ENCODE measurements around the gene EPS8L2.

DNA sequence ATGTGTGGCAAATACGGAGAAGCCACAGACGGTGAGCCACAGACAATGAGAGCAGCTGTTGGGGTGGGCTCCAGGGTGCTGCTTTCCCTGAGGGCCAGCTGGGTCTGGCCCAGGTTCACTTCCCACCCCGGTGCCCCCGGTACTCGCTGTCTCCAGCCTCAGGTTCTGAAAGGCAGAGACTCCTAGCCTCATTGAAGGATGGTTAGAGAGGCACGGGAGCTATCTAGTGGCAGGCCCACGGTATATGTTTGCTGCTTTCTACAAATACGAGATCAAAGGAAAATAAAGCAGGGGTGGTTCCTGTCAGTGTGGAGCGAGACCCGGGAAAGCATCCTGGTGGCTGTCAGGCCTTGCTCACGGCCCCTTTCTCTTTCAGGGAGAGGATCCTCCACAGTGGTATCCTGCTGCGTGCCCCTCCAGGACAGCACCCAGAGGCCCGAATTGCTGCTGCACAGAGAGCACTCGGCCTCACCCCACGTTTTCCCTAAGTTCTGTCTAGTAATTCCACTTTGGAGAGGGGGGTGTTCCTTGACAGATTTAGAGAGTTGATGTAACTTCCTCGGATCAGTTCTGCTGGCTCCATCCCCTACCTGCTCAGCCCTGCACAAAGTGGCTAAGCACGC is 7.4 kb upstream of the EPS8L2 start:
- TF ChIP-seq, protein P1, sequence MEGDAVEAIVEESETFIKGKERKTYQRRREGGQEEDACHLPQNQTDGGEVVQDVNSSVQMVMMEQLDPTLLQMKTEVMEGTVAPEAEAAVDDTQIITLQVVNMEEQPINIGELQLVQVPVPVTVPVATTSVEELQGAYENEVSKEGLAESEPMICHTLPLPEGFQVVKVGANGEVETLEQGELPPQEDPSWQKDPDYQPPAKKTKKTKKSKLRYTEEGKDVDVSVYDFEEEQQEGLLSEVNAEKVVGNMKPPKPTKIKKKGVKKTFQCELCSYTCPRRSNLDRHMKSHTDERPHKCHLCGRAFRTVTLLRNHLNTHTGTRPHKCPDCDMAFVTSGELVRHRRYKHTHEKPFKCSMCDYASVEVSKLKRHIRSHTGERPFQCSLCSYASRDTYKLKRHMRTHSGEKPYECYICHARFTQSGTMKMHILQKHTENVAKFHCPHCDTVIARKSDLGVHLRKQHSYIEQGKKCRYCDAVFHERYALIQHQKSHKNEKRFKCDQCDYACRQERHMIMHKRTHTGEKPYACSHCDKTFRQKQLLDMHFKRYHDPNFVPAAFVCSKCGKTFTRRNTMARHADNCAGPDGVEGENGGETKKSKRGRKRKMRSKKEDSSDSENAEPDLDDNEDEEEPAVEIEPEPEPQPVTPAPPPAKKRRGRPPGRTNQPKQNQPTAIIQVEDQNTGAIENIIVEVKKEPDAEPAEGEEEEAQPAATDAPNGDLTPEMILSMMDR (IDR thresholded peaks at IDR 0.05): no peak
- no peak for TF ChIP-seq POLR2A (IDR thresholded peaks at IDR 0.05)
